Right atrium auricular region (tissue), 2 donors: ENCODE measurements around the gene PPP4R1. TPM values are rescaled to one million over a fixed set of nuclear protein-coding genes. Genes with fewer than 3 reads are reported as not detected.
A peak's percentile ranks its signal among the peaks of the same experiment; 100 is the strongest.

Source experiments
- DNase-seq: peaks from one replicate; pipeline ENCODE4 v3.0.0-alpha.2; 2019; ENCODE audit warnings: low spot score
- H3K27ac ChIP-seq, 2 donors: fragments of 200-600 bp; sonication (generic); 1 replicate in 1 of 2; 2 replicates in 1 of 2; pipeline ENCODE4 v1.5.1; 2016 to 2019
- H3K27me3 ChIP-seq, 2 donors: fragments of 200-600 bp; sonication (generic); one replicate each; pipeline versions ENCODE4 v1.5.1 to v1.6.0; 2017 to 2019
- H3K36me3 ChIP-seq: fragments of 200-600 bp; sonication (generic); one replicate; pipeline ENCODE4 v1.5.1; 2016
- H3K4me1 ChIP-seq, 2 donors: fragments of 200-600 bp; sonication (generic); one replicate each; pipeline versions ENCODE4 v1.5.1 to v1.6.0; 2017 to 2019
- H3K4me3 ChIP-seq, 2 donors: fragments of 200-600 bp; sonication (generic); 1 replicate in 1 of 2; 2 replicates in 1 of 2; pipeline ENCODE4 v1.5.1; 2017 to 2019; ENCODE audit warnings: mild to moderate bottlenecking in 1 of 2, moderate library complexity in 1 of 2
- H3K9me3 ChIP-seq, 2 donors: fragments of 200-600 bp; sonication (generic); one replicate each; pipeline ENCODE4 v1.5.1; 2019
- total RNA-seq, 2 donors: library from RNA; depleted of rRNA; stranded (reverse); fragments of >200 nt; gene quantifications; one replicate each; pipeline ENCODE4 v1.1.0, GENCODE V29; 2016
- TF ChIP-seq, protein P1 (sequence below), 2 donors: fragments of 200-600 bp; sonication (generic); IDR thresholded peaks; one replicate each; pipeline ENCODE4 v1.5.1; 2019; ENCODE audit warnings: antibody characterized with exemption in 2 of 2

Gene PPP4R1
- total RNA-seq, 2 donors from 2014 or later: 38.9 to 51.4 TPM

DNA sequence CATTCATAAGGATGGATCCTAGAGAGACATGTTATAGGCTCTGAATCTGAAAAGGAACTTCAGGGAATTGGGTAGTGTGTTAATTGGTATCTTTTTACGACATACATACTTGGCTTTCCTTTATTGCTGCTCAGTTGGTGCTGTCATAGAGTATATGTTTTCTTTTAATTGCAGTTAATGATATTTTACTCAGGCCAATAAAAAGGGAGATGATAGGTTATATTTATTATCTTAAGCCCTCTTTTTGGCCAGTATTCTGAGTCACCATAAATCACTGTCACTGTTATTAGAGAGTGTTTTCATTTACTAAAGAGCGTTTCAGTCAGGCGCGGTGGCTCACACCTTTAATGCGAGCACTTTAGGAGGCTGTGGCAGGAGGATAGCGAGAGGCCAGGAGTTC, 91.4 kb downstream of the PPP4R1 start:
- DNase-seq: no peak

DNA sequence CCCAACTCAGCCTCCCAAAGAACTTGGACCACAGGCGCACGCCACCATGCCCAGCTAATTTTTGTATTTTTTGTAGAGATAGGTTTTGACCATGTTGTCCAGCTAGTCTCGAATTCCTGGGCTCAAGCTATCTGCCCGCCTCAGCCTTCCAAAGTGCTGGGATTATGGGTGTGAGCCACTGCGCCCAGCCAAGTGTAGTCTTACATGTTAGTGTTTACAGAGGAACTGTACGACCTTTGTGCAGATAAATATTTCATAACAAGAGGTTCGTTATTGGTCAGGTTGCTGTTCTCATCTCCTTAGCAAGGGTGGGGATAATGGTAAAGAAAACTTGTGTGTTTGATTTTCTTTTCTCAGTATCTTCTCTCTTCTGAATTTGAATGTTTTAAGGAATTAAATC, 92.6 kb downstream of the PPP4R1 start:
- Histone ChIP-seq H3K27ac (no peak overlapping the region), H3K27me3 (no peaks in the 10 kb centered on the region), H3K4me1 (peaks cover 0 to 13% of the 10 kb centered on the region in 2 donors), H3K36me3 (peaks cover 32% of the 10 kb centered on the region), H3K4me3 (no peak overlapping the region), H3K9me3 (no peaks in the 10 kb centered on the region)
- DNase-seq: no peak
- TF ChIP-seq, protein P1, sequence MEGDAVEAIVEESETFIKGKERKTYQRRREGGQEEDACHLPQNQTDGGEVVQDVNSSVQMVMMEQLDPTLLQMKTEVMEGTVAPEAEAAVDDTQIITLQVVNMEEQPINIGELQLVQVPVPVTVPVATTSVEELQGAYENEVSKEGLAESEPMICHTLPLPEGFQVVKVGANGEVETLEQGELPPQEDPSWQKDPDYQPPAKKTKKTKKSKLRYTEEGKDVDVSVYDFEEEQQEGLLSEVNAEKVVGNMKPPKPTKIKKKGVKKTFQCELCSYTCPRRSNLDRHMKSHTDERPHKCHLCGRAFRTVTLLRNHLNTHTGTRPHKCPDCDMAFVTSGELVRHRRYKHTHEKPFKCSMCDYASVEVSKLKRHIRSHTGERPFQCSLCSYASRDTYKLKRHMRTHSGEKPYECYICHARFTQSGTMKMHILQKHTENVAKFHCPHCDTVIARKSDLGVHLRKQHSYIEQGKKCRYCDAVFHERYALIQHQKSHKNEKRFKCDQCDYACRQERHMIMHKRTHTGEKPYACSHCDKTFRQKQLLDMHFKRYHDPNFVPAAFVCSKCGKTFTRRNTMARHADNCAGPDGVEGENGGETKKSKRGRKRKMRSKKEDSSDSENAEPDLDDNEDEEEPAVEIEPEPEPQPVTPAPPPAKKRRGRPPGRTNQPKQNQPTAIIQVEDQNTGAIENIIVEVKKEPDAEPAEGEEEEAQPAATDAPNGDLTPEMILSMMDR (IDR thresholded peaks at IDR 0.05): no peak

More for the DNA sequence above, 91.4 kb downstream of the PPP4R1 start:
- TF ChIP-seq, protein P1 (IDR thresholded peaks at IDR 0.05): no peak
- Histone ChIP-seq H3K27me3 (no peaks in the 10 kb centered on the region), H3K4me1 (peaks cover 0 to 5% of the 10 kb centered on the region in 2 donors), H3K9me3 (no peaks in the 10 kb centered on the region), H3K36me3 (peaks cover 32% of the 10 kb centered on the region), H3K27ac (no peak overlapping the region), H3K4me3 (no peak overlapping the region)

DNA sequence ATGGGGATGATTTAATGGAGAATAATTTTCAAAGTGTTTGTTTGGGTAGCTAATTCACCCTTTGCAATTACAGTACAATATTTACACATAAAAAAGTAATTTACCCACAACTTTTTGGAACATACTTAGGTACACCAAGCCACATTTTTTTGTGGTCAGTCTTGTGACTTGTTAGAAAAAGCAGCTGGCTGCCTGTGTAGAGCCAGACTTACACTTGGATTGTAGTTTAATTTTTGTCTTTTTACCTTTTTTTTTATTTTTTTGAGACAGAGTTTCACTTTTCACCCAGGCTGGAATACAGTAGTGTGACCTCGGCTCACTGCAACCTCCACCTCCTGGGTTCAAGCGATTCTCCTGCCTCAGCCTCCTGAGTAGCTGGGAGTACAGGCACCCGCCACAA, 93.7 kb downstream of the PPP4R1 start:
- Histone ChIP-seq H3K36me3 (peaks cover 25% of the 10 kb centered on the region), H3K9me3 (no peaks in the 10 kb centered on the region), H3K27ac (no peak overlapping the region), H3K4me1 (peaks cover 0 to 15% of the 10 kb centered on the region in 2 donors), H3K27me3 (no peaks in the 10 kb centered on the region), H3K4me3 (no peak overlapping the region)
- no peak for DNase-seq
- TF ChIP-seq, protein P1 (IDR thresholded peaks at IDR 0.05): no peak

DNA sequence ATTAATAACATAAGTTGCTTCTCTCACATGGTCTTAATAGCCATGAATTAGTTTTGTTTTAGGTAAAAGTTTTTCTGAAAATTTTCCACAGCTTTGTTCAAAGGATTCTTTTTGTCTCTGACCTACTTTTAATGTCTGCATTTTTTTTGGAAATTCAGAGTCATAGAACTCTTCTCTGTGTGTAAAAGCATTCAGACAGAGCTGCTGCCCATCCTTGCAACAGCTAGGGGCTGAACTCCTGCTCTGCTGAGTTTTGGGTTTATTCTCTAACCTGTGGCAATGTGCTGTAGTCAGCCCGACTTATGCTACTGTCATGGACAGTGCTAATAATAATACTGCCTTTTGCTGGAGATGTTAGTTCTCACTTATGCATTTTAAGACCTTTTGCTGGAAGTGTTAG, 95.0 kb downstream of the PPP4R1 start:
- H3K9me3 ChIP-seq: no peaks in the 10 kb centered on the region
- H3K27me3 ChIP-seq: no peaks in the 10 kb centered on the region
- H3K4me3 ChIP-seq: no peak overlapping the region
- peaks cover 0 to 15% of the 10 kb centered on the region in 2 donors for H3K4me1 ChIP-seq
- TF ChIP-seq, protein P1 (IDR thresholded peaks at IDR 0.05): no peak
- DNase-seq: no peak
- peaks cover 19% of the 10 kb centered on the region for H3K36me3 ChIP-seq
- no peak overlapping the region for H3K27ac ChIP-seq

DNA sequence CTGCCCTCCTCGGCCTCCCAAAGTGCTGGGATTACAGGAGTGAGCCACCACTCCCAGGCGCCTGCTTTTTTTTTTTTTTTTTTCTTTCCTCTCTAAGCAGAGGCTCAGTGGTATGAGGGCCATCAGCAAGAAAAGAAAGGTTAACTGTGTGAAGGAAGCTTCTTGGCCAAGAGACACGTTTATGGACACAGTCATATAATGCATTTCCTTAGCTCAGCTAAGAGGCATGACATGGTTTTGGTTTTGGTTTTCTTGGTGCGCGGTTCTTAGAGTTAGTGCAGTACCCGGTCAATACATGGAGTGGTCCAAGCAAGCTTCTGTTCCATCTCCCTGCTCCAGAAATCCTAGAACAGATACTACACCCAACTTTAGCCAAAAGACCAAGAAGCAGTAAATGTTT, 96.5 kb downstream of the PPP4R1 start:
- Histone ChIP-seq H3K9me3 (no peaks in the 10 kb centered on the region), H3K36me3 (peaks cover 22% of the 10 kb centered on the region), H3K4me3 (no peak overlapping the region), H3K27me3 (no peaks in the 10 kb centered on the region), H3K27ac (no peak overlapping the region), H3K4me1 (peaks cover 0 to 15% of the 10 kb centered on the region in 2 donors)
- TF ChIP-seq, protein P1 (IDR thresholded peaks at IDR 0.05): no peak
- DNase-seq: no peak

DNA sequence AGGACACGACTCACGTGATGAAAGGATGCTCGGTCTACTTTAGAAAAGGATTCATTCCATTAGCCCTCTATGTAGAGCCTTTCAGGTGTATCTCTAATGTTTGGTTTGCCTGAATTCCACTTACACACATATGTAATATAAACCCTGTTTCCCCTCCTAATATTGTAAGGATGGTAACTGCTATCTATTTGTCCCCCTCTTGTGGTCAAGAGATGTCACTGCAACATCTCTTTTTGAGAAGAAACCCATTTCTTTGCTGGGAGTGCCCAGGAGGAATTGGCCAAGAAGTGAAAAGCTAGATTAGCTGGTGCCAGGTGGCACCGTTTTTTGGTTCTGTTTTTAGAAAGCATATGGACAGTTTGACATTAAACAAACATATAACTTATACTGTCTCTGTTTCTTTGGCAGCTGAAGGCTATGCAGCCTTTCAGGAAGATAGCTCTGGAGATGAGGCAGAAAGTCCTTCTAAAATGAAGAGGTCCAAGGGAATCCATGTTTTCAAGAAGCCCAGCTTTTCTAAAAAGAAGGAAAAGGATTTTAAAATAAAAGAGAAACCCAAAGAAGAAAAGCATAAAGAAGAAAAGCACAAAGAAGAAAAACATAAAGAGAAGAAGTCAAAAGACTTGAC, 97.8 kb downstream of the PPP4R1 start:
- peaks cover 22% of the 10 kb centered on the region for H3K36me3 ChIP-seq
- H3K4me3 ChIP-seq: no peak overlapping the region
- no peaks in the 10 kb centered on the region for H3K27me3 ChIP-seq
- no peak for DNase-seq
- TF ChIP-seq, protein P1 (IDR thresholded peaks at IDR 0.05): peak; percentile 72 to 87
- peaks cover 0 to 15% of the 10 kb centered on the region in 2 donors for H3K4me1 ChIP-seq
- no peaks in the 10 kb centered on the region for H3K9me3 ChIP-seq
- no peak overlapping the region for H3K27ac ChIP-seq
